GM10248 (cell line): Measurements from ENCODE around the gene DDRGK1.
"Not testable (repeated sequence)": the region's sequence is repeated elsewhere in the genome, so short reads cannot be mapped to it uniquely, and the experiment has no call there.

Experiments used
- CTCF ChIA-PET: fragments of 300-600 bp; sonication (Branson Sonifier 250); formaldehyde crosslinking; extraction: SDS; loops from one replicate; lab custom pipeline; 2021; ENCODE audit warnings: antibody characterized with exemption; lab: Yijun Ruan, JAX
- POLR2A ChIA-PET: fragments of 350-650 bp; sonication (Branson Sonifier 250); formaldehyde crosslinking; extraction: SDS; loops from one replicate; lab custom pipeline; 2020; ENCODE audit warnings: antibody characterized with exemption; lab: Yijun Ruan, JAX
- DNase-seq: peaks from one replicate; pipeline ENCODE4 v3.0.0; 2012; ENCODE audit errors: extremely low spot score
- TF ChIP-seq, protein P1 (sequence below): IDR thresholded peaks from 2 replicates; pipeline ENCODE4 v1.5.1; 2012; ENCODE audit warnings: mild to moderate bottlenecking, low read depth; ENCODE audit errors: extremely low read depth, missing control alignments, control extremely low read depth

The DDRGK1 gene

DNA sequence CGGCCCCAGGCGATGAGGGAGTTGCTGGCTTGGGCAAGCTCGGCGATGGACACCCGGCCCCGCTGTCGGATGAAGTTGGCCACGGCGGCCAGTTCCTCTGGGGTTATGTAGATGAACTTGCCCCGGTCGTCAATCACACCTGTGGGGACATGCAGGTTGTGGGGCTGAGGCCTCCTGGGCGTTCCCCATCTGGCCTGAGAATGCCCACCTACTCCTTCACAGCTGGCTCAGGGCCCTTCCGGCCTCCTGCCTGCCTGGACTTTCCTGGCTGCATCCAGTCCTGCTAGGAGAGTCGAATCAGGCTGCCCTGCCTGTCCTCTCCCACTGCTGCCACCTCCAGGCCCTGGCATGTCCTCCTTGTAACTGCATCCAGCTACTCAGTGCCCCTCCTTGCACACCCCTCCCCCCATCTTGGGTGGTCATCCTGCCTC is 13.8 kb downstream of the DDRGK1 start:
- ChIA-PET POLR2A (no interaction called here), CTCF (interaction anchor here (0.7 to 1.3 kb wide), 3 partner anchors 12 to 32 kb away, joined by 3 read pairs; no protein-coding TSS in a partner anchor)
- no peak for DNase-seq
- TF ChIP-seq, protein P1, sequence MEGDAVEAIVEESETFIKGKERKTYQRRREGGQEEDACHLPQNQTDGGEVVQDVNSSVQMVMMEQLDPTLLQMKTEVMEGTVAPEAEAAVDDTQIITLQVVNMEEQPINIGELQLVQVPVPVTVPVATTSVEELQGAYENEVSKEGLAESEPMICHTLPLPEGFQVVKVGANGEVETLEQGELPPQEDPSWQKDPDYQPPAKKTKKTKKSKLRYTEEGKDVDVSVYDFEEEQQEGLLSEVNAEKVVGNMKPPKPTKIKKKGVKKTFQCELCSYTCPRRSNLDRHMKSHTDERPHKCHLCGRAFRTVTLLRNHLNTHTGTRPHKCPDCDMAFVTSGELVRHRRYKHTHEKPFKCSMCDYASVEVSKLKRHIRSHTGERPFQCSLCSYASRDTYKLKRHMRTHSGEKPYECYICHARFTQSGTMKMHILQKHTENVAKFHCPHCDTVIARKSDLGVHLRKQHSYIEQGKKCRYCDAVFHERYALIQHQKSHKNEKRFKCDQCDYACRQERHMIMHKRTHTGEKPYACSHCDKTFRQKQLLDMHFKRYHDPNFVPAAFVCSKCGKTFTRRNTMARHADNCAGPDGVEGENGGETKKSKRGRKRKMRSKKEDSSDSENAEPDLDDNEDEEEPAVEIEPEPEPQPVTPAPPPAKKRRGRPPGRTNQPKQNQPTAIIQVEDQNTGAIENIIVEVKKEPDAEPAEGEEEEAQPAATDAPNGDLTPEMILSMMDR, result no peak

DNA sequence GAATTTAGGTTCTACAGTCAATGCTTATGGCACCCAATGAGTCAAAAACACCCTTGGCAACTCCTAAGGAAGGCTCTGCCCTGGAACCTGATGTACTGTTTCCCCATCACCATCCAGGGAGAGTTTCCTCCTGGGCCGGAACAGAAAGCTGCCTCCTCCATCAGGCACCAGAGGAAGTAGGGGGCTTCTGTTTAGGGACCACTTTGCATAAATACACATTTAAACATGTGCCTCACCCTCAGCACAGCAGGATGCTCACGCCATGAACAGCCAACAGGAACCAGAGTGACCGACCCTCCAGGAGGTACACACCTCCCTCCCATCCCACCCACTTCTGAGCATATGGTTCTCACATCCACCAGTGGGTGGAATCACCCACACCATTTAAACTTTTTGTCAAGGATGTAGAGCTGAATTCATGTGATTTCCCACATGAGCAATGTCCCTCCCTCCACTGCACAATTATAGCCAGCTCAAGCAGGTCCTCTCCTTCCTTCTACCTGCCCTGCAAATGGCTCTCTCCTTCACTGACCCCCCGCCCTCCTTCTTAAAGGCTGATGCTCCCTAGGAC is 14.8 kb downstream of the DDRGK1 start:
- TF ChIP-seq, protein P1, result no peak
- ChIA-PET POLR2A (no interaction called here), CTCF (interaction anchor here (1.0 to 1.3 kb wide), 2 partner anchors 29 to 31 kb away, joined by 3 read pairs; no protein-coding TSS in a partner anchor)
- no peak for DNase-seq

DNA sequence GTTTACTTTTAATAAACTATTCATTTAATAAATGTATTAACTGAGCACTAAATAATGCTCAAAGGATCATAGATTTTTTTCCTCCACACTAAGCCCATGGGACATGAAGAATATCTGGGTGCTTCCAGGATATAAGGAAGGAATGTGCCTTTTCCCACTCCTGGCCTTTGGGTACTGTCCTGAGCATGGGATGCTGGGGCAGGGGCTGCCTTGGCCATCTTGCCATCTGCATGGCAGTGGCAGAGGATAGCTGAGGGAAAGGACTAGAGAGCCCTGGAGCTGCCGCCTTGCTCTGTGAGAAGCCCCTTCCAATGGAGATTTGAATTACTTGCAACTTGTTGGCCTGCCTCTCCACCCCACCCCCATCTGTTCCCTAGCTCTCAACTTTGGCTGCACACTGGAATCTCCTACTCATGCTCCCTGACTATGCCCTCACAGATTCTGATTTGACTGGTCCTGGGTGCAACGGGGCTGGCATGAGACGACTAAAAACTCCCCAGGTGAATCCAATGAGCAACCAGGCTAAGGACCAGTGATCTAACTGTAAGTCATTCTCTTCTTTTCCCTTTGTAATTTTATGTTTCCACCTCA is 15.6 kb downstream of the DDRGK1 start:
- ChIA-PET POLR2A (no interaction called here), CTCF (no interaction called here)
- TF ChIP-seq, protein P1, result no peak
- DNase-seq, result no peak

DNA sequence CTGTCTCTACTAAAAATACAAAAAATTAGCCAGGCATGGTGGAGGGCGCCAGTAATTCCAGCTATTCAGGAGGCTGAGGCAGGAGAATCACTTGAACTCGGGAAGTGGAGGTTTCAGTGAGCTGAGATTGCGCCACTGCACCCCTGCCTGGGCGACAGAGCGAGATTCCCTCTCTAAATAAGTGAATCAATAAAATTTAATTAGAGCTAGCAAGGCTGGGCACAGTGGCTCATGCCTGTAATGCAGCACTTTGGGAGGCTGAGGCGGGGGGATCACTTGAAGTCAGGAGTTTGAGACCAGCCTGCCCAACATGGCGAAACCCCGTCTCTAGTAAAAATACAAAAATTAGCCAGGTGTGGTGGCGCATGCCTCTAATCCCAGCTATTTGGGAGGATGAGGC is 16.6 kb downstream of the DDRGK1 start:
- POLR2A ChIA-PET, DNase-seq: not testable (repeated sequence)
- CTCF ChIA-PET, result interaction anchor here (0.7 kb wide), 1 partner anchor 27 kb away, joined by 4 read pairs; no protein-coding TSS in a partner anchor

DNA sequence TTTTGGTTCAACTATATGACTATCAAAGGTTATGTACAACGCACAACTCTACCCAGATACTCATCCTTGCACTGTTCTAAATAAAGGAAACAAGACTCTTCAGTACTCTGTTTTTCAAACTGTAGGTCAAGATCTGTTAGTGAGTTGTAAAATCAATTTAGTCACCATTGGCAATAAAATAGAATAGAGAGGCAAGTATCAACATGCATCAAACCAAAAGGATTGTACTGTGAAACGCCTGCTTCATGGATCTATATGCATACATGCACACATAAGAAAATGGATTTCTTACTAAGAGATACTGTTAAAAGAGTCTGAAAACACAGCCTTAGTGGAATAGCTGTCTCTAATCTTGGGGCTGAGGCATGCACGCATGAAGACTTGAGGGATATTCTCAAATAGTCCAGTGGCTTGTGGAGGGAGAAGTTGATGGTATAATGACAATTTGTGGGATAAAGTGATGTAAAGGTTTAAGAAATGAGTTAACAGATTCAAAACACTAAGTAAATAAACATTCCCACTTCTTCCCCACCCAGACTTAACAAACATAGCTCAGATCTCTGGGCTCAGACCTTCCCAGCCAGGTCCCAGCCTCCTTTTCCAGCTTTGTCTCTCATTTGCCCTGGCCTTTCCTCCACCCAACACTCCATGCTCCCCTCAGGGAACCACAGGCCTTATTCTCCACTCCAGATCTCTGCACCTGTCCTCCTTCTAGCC is 20.4 kb downstream of the DDRGK1 start:
- TF ChIP-seq, protein P1, result no peak
- ChIA-PET CTCF (interaction anchor here (0.9 kb wide), 1 partner anchor 36 kb away, joined by 3 read pairs; no protein-coding TSS in a partner anchor), POLR2A (no interaction called here)
- DNase-seq, result no peak

DNA sequence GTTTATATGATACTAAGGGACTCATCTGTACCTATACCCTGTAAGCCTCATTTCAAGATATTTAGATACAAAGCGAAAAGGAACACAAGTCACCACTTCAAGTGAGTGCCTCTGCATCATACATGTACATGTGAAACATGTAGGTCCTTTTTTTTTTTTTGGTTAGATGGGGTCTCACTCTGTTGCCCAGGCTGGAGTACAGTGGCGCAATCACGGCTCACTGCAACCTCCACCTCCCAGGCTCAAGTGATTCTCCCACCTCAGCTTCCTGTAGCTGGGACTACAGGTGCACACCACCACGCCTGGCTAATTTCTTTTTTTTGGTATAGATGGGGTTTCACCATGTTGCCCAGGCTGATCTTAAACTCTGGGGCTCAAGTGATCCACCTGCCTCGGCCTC is 22.1 kb downstream of the DDRGK1 start:
- POLR2A ChIA-PET, CTCF ChIA-PET, DNase-seq: not testable (repeated sequence)

DNA sequence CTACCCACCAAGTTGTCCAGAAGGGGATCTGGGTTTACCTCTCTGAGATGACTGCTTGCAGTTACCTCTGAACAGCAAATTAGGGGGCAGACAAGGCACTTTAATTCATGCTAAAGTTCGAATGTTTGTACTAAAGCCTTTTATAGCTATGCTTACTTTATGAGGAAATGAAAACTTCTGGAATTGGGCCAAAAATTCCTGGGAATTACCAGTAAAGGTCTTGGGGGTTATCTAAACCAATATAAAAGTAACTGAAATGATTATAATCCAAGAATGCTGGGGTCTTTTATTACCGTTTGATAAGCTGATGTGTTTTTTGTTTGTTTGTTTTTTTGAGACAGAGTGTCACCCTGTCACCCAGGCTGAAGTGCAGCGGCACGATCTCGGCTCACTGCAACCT is 23.2 kb downstream of the DDRGK1 start:
- no peak for DNase-seq
- CTCF ChIA-PET, result no interaction called here
- TF ChIP-seq, protein P1, result no peak
- POLR2A ChIA-PET, result no interaction called here
